Activated naive CD8-positive, alpha-beta T cell treated with anti-CD3 and anti-CD28 coated beads, Interleukin-2, amount 50 U/mL, for 16 hours (primary cell): Measurements from ENCODE around the gene ABCA13.
"Not testable (repeated sequence)": the region's sequence is repeated elsewhere in the genome, so short reads cannot be mapped to it uniquely, and the experiment has no call there.

Source experiments
- DNase-seq: peaks from one replicate; pipeline ENCODE4 v3.0.0-alpha.2; 2020; ENCODE audit warnings: low read depth, low spot score

ABCA13 gene

GRCh38 chr7:48173756-48174382, 2.6 kb downstream of the ABCA13 start:
- no peak for DNase-seq

- DNase-seq = no peak
Observed at GRCh38 chr7:48175019-48175418, 3.8 kb downstream of the ABCA13 start.

GRCh38 chr7:48176356-48176893, 5.2 kb downstream of the ABCA13 start:
- no peak for DNase-seq

GRCh38 chr7:48177271-48177670, 6.0 kb downstream of the ABCA13 start:
- no peak for DNase-seq

- no peak for DNase-seq
Observed at GRCh38 chr7:48179496-48180030, 8.3 kb downstream of the ABCA13 start.

- DNase-seq = no peak
Observed at GRCh38 chr7:48180981-48181380, 9.7 kb downstream of the ABCA13 start.

GRCh38 chr7:48182718-48183369, 11.6 kb downstream of the ABCA13 start:
- DNase-seq = no peak

GRCh38 chr7:48183370-48183743, 12.1 kb downstream of the ABCA13 start:
- no peak for DNase-seq

GRCh38 chr7:48183965-48184364, 12.7 kb downstream of the ABCA13 start:
- DNase-seq = no peak

GRCh38 chr7:48188776-48189520, 17.7 kb downstream of the ABCA13 start:
- DNase-seq = no peak

- no peak for DNase-seq
Observed at GRCh38 chr7:48192996-48193395, 21.7 kb downstream of the ABCA13 start.

GRCh38 chr7:48193421-48193820, 22.2 kb downstream of the ABCA13 start:
- DNase-seq = no peak

- not testable (repeated sequence) for DNase-seq
Observed at GRCh38 chr7:48200946-48201589, 29.8 kb downstream of the ABCA13 start.

- not testable (repeated sequence) for DNase-seq
Observed at GRCh38 chr7:48202916-48203315, 31.7 kb downstream of the ABCA13 start.

GRCh38 chr7:48207155-48207675, 36.0 kb downstream of the ABCA13 start:
- DNase-seq = no peak

GRCh38 chr7:48209004-48209600, 37.8 kb downstream of the ABCA13 start:
- DNase-seq = no peak

- no peak for DNase-seq
Observed at GRCh38 chr7:48213226-48213625, 42.0 kb downstream of the ABCA13 start.

- no peak for DNase-seq
Observed at GRCh38 chr7:48217266-48217665, 46.0 kb downstream of the ABCA13 start.

GRCh38 chr7:48217753-48218152, 46.5 kb downstream of the ABCA13 start:
- DNase-seq = no peak

- no peak for DNase-seq
Observed at GRCh38 chr7:48224042-48224441, 52.8 kb downstream of the ABCA13 start.

- no peak for DNase-seq
Observed at GRCh38 chr7:48225101-48225500, 53.8 kb downstream of the ABCA13 start.
